Astrocyte of the spinal cord (primary cell): Measurements from ENCODE around the gene GLI1.
A peak's percentile ranks its signal among the peaks of the same experiment; 100 is the strongest.

Source experiments
- DNase-seq: peaks from one replicate; pipeline ENCODE4 v3.0.0; 2011; ENCODE audit warnings: low read depth, low spot score
- H3K4me3 ChIP-seq: 2 replicates; pipeline ENCODE4 v1.5.1; 2011; ENCODE audit warnings: low read depth, mild to moderate bottlenecking, low read length, moderate library complexity
- in situ Hi-C: cut with HindIII; loops from 2 replicates; pipeline ENCODE4 v1.10.0; 2017; ENCODE audit warnings: low sequenced_read_pairs
- TF ChIP-seq, protein P1 (sequence below): IDR thresholded peaks from 2 replicates; pipeline ENCODE4 v1.5.1; 2012; ENCODE audit warnings: low read depth, mild to moderate bottlenecking, low read length, inconsistent platforms

GLI1 gene

DNA sequence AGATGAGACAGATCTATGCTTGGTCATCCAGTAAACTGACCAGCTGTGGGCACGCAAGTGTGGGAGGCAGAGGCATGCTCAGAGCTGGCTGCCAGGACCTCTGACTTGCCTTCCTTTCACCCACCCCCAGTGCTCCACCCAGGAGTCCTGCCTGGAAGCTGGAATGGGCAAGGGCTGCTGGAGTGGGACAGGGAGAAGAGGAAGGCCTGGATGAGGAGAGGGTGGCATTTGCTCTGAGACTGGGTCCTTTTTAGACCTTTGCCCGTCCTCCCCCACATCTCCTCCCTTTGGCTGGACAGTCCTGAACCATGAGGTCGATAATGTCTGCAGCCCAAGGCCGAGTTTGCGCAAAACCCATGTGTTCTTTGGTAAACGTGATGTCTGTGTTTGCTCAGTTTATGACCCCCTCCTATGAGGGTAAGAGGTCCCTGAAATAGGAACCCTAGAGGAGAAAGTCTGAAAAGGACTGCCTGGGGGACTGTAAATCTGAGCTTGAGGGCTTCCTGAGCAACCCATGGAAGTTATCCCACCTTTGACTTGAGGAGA lies 8.3 kb upstream of the GLI1 start:
- no peak for DNase-seq
- no peak overlapping the region for H3K4me3 ChIP-seq
- TF ChIP-seq, protein P1, sequence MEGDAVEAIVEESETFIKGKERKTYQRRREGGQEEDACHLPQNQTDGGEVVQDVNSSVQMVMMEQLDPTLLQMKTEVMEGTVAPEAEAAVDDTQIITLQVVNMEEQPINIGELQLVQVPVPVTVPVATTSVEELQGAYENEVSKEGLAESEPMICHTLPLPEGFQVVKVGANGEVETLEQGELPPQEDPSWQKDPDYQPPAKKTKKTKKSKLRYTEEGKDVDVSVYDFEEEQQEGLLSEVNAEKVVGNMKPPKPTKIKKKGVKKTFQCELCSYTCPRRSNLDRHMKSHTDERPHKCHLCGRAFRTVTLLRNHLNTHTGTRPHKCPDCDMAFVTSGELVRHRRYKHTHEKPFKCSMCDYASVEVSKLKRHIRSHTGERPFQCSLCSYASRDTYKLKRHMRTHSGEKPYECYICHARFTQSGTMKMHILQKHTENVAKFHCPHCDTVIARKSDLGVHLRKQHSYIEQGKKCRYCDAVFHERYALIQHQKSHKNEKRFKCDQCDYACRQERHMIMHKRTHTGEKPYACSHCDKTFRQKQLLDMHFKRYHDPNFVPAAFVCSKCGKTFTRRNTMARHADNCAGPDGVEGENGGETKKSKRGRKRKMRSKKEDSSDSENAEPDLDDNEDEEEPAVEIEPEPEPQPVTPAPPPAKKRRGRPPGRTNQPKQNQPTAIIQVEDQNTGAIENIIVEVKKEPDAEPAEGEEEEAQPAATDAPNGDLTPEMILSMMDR: no peak
- in situ Hi-C loops: no loop called here

DNA sequence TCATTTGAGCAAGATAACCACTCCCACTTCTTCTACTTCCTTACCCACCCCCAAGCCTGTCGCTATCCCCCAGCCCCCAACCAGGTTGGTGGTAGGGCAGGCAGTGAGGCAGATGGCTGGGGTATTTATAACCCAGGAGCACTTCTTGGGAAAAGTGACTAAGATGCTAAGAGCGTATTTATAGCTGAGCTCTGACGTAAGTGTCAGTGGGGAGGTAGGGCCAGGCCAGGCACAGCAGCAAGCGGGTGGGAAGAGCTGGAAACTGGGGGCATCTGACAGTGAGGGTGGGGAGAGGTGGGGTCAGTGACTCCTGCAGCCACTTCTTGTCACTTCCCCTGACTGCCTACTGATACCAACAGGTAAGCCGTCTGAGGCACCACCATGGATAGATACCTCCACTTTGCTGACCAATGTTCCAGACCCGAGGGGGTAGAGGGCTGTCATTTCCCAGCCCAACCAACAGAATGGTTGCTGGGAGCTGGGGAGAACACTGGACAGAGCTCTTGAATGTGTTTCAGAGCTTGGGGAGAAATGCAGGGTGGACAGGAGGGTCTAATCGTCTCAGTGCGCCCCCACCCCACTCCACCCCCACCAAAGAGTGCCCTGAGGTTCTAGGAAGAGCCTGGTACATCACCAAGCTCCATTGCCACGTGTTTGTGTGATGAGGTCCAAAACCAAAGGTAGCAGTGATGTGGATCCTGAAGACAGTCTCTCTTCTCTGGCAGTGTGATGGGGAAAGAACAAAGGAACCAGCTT lies 7.2 kb upstream of the GLI1 start:
- peak; percentile 90 for DNase-seq
- in situ Hi-C loops: no loop called here

DNA sequence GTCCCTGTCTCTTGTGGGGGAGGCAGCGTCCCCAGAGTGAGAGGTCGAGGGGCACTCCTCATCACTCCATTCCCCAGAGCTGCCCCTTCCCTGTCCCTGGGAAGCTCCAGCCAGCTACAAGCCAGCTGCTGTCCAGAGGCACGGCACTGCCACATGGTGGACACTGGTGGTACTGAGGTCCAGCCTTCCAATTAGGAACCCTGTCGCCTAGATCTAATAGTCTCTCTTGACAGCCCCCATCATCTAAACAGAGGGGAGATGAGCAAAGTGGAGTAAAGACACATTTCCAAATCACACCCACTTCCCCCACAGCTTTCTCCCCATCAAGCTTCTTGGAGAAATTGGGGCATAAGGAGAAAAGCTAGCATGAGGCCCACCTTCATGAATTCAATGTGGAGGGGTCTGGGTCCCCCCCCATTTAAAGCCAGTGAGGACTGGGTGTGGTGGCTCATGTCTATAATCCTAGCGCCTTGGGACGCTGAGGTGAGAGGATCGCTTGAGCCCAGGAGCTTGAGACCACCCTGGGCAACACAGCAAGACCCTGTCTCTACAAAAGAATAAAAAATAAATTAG lies 6.6 kb upstream of the GLI1 start:
- no peak overlapping the region for H3K4me3 ChIP-seq
- DNase-seq: peak; percentile 77
- TF ChIP-seq, protein P1: peak; percentile 97
- in situ Hi-C loops: no loop called here

More for the DNA sequence above, 7.2 kb upstream of the GLI1 start:
- TF ChIP-seq, protein P1: no peak
- H3K4me3 ChIP-seq: no peak overlapping the region

DNA sequence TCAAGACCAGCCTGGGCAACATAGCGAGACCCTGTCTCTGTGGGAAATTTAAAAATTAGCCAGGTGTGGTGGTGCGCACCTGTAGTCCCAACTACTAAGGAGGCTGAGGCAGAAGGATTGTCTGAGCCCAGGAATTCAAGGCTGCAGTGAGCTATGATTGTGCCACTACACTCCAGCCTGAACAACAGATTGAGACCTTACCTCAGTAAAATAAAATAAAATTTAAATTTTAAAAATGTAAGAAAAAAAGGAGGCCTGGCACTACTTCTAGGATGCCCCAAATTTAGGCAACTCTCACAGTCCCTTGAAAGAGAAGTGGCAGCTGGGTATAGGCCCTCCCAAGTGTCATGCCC lies 5.4 kb upstream of the GLI1 start:
- TF ChIP-seq, protein P1: no peak
- in situ Hi-C loops: no loop called here
- DNase-seq: no peak
- no peak overlapping the region for H3K4me3 ChIP-seq

DNA sequence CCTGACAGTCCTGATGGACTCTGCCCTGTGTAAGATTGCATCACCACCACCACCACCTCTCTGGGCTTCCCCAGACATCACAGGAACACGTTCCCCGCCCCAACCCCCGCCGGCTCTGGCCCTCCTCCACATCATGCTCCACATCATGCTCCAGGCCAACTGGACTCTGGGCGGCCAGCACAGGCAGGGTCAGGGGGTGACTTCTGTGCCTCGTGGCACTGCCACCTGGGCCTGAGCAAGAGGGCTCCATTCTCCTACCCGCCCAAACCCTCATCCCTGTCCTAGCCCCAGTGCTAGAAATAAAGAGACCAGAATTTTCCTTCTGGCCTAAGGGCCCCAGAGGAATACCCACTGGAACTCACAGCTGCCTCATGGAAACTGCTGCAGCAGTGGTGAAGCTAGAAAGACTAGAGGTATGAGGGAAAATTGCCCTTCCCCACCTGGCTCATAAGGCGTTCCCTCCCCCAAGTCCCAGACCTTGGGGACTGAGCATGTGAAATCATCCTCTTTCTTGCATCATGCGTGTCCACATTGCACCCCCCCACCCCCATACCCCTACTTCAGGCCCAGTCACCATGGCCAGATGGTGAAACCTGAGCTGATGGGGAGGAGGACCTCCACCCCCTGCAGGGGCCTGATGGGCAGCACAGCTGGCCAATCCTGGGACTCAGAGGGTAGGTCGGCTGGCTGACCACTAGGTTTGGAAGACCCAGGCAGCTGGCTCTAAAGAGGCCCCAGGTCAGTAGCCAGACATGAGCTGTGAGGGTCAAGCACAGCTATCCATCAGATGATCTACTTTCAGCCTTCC lies 4.8 kb upstream of the GLI1 start, which contains the start of gene INHBE:
TSS of gene INHBE (plus strand) at position 742 of the 808 bp plus-strand sequence. CDS start 230 bp downstream, outside the sequence.
- TF ChIP-seq, protein P1: no peak
- H3K4me3 ChIP-seq: peak within 1 kb of the TSS; percentile 14
- in situ Hi-C loops: no loop called here
- DNase-seq: peak; percentile 89

DNA sequence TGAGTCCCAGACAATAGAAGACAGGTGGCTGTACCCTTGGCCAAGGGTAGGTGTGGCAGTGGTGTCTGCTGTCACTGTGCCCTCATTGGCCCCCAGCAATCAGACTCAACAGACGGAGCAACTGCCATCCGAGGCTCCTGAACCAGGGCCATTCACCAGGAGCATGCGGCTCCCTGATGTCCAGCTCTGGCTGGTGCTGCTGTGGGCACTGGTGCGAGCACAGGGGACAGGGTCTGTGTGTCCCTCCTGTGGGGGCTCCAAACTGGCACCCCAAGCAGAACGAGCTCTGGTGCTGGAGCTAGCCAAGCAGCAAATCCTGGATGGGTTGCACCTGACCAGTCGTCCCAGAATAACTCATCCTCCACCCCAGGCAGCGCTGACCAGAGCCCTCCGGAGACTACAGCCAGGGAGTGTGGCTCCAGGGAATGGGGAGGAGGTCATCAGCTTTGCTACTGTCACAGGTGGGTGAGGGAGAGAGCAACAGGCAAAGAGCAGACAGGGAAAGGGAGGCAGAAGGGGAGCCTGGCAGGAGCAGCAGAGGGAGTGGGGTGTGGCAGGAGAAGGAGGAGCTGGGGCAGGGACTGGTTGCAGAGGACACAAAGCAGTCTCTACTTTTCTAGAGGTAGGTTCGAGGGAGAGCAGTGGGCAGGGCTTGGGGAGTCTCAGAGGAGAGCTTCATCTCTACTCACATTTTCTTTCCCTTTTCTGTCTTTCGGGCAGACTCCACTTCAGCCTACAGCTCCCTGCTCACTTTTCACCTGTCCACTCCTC lies 4.0 kb upstream of the GLI1 start:
- in situ Hi-C loops: no loop called here
- no peak for DNase-seq
- H3K4me3 ChIP-seq: peak overlapping the region; percentile 14
- TF ChIP-seq, protein P1: no peak
